ENCODE measurements around the gene CRABP1.

DNA sequence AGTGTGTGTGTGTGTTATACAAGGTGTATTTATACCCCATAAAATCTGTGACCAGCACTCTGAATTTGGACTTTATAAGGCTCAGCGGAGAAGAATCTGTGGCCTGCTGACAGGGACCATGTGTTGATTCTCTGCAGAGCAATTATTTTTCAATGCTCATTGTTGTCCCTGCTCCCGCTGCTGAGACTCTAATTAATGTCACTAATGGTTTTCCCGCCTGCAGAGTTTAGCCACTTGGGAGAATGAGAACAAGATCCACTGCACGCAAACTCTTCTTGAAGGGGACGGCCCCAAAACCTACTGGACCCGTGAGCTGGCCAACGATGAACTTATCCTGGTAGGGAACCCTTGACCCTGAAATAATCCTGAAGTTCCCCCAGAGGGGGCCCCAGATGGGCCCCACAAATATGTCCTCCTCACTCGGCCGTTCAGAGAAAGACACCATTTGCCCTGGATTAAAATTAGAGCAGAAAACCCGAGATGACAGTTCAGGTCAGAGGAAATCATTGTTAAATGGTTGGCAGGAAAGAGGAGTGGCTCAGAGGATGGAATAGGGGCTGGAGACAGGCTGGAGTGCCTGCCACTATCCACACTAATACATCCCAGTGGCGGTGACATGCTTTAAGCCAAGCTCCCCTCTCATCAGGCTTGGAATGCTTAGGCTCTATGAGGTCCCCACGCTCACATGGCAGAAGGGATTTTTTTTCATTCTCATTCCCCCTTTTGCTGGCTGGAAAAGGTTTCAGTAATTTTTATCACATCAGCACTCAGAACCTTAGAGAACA is 3.3 kb downstream of the CRABP1 start:
- TF ChIP-seq, protein P1, sequence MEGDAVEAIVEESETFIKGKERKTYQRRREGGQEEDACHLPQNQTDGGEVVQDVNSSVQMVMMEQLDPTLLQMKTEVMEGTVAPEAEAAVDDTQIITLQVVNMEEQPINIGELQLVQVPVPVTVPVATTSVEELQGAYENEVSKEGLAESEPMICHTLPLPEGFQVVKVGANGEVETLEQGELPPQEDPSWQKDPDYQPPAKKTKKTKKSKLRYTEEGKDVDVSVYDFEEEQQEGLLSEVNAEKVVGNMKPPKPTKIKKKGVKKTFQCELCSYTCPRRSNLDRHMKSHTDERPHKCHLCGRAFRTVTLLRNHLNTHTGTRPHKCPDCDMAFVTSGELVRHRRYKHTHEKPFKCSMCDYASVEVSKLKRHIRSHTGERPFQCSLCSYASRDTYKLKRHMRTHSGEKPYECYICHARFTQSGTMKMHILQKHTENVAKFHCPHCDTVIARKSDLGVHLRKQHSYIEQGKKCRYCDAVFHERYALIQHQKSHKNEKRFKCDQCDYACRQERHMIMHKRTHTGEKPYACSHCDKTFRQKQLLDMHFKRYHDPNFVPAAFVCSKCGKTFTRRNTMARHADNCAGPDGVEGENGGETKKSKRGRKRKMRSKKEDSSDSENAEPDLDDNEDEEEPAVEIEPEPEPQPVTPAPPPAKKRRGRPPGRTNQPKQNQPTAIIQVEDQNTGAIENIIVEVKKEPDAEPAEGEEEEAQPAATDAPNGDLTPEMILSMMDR (IDR thresholded peaks at IDR 0.05), result no peak
- no peak for TF ChIP-seq POLR2A (IDR thresholded peaks at IDR 0.05)

Data from gastroesophageal sphincter (tissue), 3 donors.